Natural killer cell (primary cell): ENCODE results near the gene TUBA1A. TPM values are rescaled to one million over a fixed set of nuclear protein-coding genes. Genes with fewer than 3 reads are reported as not detected.

ENCODE experiments used
- ATAC-seq, 3 donors: fragments of 150-1000 bp in 2 of 3; fragments of 200-7000 bp in 1 of 3; cut with Tn5 transposase; 1 replicate in 1 of 3; 2 replicates in 2 of 3; pipeline ENCODE4 v1.10.0; 2021; ENCODE audit warnings: mild to moderate bottlenecking in 2 of 3, moderate library complexity in 2 of 3
- DNase-seq, 2 donors: peaks; one replicate each; pipeline versions ENCODE4 v3.0.0 to v3.0.0-alpha.2; 2013 to 2021; ENCODE audit warnings: mixed read lengths in 1 of 2
- H3K27ac ChIP-seq: one replicate; pipeline ENCODE4 v1.5.1; 2013; ENCODE audit warnings: mild to moderate bottlenecking, low read length
- H3K27me3 ChIP-seq: one replicate; pipeline ENCODE4 v1.6.1; 2013; ENCODE audit warnings: low read length; ENCODE audit not compliant: control insufficient read depth, insufficient read depth
- H3K36me3 ChIP-seq: one replicate; pipeline ENCODE4 v1.6.1; 2013; ENCODE audit warnings: low read length; ENCODE audit not compliant: control insufficient read depth, insufficient read depth
- H3K4me1 ChIP-seq: one replicate; pipeline ENCODE4 v1.6.1; 2013; ENCODE audit warnings: low read length; ENCODE audit not compliant: control insufficient read depth, insufficient read depth
- H3K4me3 ChIP-seq: one replicate; pipeline ENCODE4 v1.5.1; 2013; ENCODE audit warnings: low read length
- H3K9me3 ChIP-seq: one replicate; pipeline ENCODE4 v1.6.1; 2013; ENCODE audit warnings: low read length; ENCODE audit not compliant: control insufficient read depth, insufficient read depth
- H3K27ac Mint-ChIP-seq, 2 donors: one replicate each; pipeline ENCODE4 v1.8.0; 2022; ENCODE audit warnings: mild to moderate bottlenecking in 2 of 2, mixed read lengths in 2 of 2, moderate library complexity in 1 of 2
- H3K27me3 Mint-ChIP-seq, 2 donors: one replicate each; pipeline ENCODE4 v1.8.0; 2022; ENCODE audit warnings: low read depth in 2 of 2, mixed read lengths in 2 of 2
- H3K36me3 Mint-ChIP-seq: one replicate; pipeline ENCODE4 v1.8.0; 2022; ENCODE audit warnings: mixed read lengths
- H3K4me1 Mint-ChIP-seq, 2 donors: one replicate each; pipeline ENCODE4 v1.8.0; 2022; ENCODE audit warnings: mixed read lengths in 2 of 2
- H3K4me3 Mint-ChIP-seq: one replicate; pipeline ENCODE4 v1.8.0; 2022; ENCODE audit warnings: mild to moderate bottlenecking, moderate library complexity, mixed read lengths
- H3K9me3 Mint-ChIP-seq, 2 donors: one replicate each; pipeline ENCODE4 v1.8.0; 2022; ENCODE audit warnings: mixed read lengths in 2 of 2
- CTCF ChIP-seq: fragments of 200-600 bp; IDR thresholded peaks from one replicate; pipeline ENCODE4 v1.8.0; 2022; ENCODE audit warnings: antibody characterized with exemption
- WGBS: methylation state at CpG from one replicate; pipeline ENCODE4 v1.1.7; 2013; ENCODE audit warnings: missing lambda C conversion rate; ENCODE audit not compliant: insufficient coverage; 5-methylcytosine and 5-hydroxymethylcytosine counted together
- intact Hi-C: fragments of 100-400 bp; cut with micrococcal nuclease; formaldehyde crosslinking; loops from one replicate; pipeline ENCODE4 v1.14.2; 2022
- total RNA-seq, 4 donors: library from RNA; stranded (reverse); fragments of 120-200 nt in 1 of 4; gene quantifications; one replicate each; pipeline versions ENCODE4 v1.2.3 to v1.2.4, GENCODE V29; 2013 to 2022

Gene TUBA1A
- total RNA-seq, result 100 to 1,000 TPM; 129 to 403 (median 182) TPM
- total RNA-seq (2013), result 225 TPM

- intact Hi-C loops, result loop anchor here (1.0 to 5.0 kb wide), 4 partner anchors 12 to 117 kb away; no protein-coding TSS in a partner anchor
- peak; percentile 85 to 95 (median 88) for ATAC-seq
- peak within 1 kb of the TSS; percentile 96 for H3K27ac Mint-ChIP-seq
- H3K27me3 Mint-ChIP-seq, result no peaks in the 10 kb centered on the region
- Histone ChIP-seq H3K4me3 (peak within 1 kb of the TSS; percentile 91), H3K27ac (peak within 1 kb of the TSS; percentile 98), H3K27me3 (no peaks in the 10 kb centered on the region), H3K4me1 (peaks cover 10% of the 10 kb centered on the region), H3K9me3 (no peaks in the 10 kb centered on the region), H3K36me3 (peaks cover 22% of the 10 kb centered on the region)
- peaks cover 21 to 25% of the 10 kb centered on the region in 2 donors for H3K4me1 Mint-ChIP-seq
- no peak for TF ChIP-seq CTCF
- peaks cover 7% of the 10 kb centered on the region for H3K36me3 Mint-ChIP-seq
- H3K4me3 Mint-ChIP-seq, result peak within 1 kb of the TSS; percentile 97
- 0% methylated on average over 21 of the region's 26 CpGs for WGBS
- no peaks in the 10 kb centered on the region for H3K9me3 Mint-ChIP-seq
- peak; percentile 89 to 99 for DNase-seq
These were observed at the start of gene TUBA1A for GRCh38 chr12:49188916-49189367. TSS of gene TUBA1A (minus strand) at chr12:49189080. CDS start at chr12:49188979, 101 bp downstream.

- Mint-ChIP-seq H3K27ac (no peak overlapping the region), H3K4me3 (peak overlapping the region; percentile 23), H3K27me3 (no peaks in the 10 kb centered on the region), H3K36me3 (no peaks in the 10 kb centered on the region), H3K9me3 (no peaks in the 10 kb centered on the region), H3K4me1 (peaks cover 0 to 13% of the 10 kb centered on the region in 2 donors)
- no peaks in the 10 kb centered on the region for H3K9me3 ChIP-seq
- H3K4me3 ChIP-seq, result no peak overlapping the region
- DNase-seq (no peak), ATAC-seq (no peak)
- H3K27ac ChIP-seq, result no peak overlapping the region
- no peaks in the 10 kb centered on the region for H3K27me3 ChIP-seq
- TF ChIP-seq CTCF, result no peak
- 83% methylated on average over 1 of the region's 1 CpG for WGBS
- peaks cover 19% of the 10 kb centered on the region for H3K4me1 ChIP-seq
- intact Hi-C loops, result no loop called here
- H3K36me3 ChIP-seq, result no peaks in the 10 kb centered on the region
These were observed 47.5 kb upstream of the TUBA1A start for GRCh38 chr12:49236423-49236822.

- WGBS, result 43% methylated on average over 17 of the region's 19 CpGs
- Mint-ChIP-seq H3K4me3 (peak overlapping the region; percentile 68), H3K27me3 (no peaks in the 10 kb centered on the region), H3K9me3 (no peaks in the 10 kb centered on the region), H3K4me1 (peaks cover 0 to 13% of the 10 kb centered on the region in 2 donors), H3K36me3 (no peaks in the 10 kb centered on the region), H3K27ac (peak overlapping the region; percentile 84 to 86)
- Histone ChIP-seq H3K27me3 (no peaks in the 10 kb centered on the region), H3K4me1 (peaks cover 19% of the 10 kb centered on the region), H3K36me3 (no peaks in the 10 kb centered on the region), H3K9me3 (no peaks in the 10 kb centered on the region), H3K4me3 (peak overlapping the region; percentile 2), H3K27ac (peak overlapping the region; percentile 79)
- DNase-seq (peak; percentile 20 to 33), ATAC-seq (peak in 1 of 3 donors; percentile 63)
- intact Hi-C loops, result loop anchor here (1.0 to 2.0 kb wide), 4 partner anchors 33 to 145 kb away; partner anchors contain the start of genes TUBA1A and TUBA1B
- no peak for TF ChIP-seq CTCF
These were observed 45.1 kb upstream of the TUBA1A start for GRCh38 chr12:49233842-49234526.
